Measurements from ENCODE around the gene PPP6R1.

GRCh38 chr19:55304980-55305379, 46.2 kb upstream of the PPP6R1 start:
- no peak for TF ChIP-seq CTCF (IDR thresholded peaks at IDR 0.05)
- TF ChIP-seq POLR2AphosphoS5 (IDR thresholded peaks at IDR 0.05) = no peak

Measured in gastroesophageal sphincter (tissue), 3 donors.